ENCODE results near the gene PHACTR2.

Gene PHACTR2

GRCh38 chr6:143742070-143742954 is 64.5 kb downstream of the PHACTR2 start:
- no peak for DNase-seq (ENCODE audit: low spot score)

DNA sequence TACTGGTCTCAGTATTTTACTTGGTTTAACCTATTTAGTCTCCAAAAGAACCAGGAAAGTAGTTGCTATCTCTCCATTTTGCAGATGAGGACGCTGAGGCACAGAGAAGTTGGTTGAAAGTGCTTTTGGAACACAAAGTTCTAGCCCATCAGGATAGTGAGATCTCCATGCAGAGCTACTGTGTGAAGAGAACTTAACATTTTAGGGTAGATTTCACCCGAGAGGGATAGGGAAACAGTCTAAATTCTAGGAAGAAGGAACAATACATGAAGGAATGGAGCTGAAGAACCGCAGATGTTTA is 65.1 kb downstream of the PHACTR2 start:
- DNase-seq (ENCODE audit: low spot score), result no peak

DNA sequence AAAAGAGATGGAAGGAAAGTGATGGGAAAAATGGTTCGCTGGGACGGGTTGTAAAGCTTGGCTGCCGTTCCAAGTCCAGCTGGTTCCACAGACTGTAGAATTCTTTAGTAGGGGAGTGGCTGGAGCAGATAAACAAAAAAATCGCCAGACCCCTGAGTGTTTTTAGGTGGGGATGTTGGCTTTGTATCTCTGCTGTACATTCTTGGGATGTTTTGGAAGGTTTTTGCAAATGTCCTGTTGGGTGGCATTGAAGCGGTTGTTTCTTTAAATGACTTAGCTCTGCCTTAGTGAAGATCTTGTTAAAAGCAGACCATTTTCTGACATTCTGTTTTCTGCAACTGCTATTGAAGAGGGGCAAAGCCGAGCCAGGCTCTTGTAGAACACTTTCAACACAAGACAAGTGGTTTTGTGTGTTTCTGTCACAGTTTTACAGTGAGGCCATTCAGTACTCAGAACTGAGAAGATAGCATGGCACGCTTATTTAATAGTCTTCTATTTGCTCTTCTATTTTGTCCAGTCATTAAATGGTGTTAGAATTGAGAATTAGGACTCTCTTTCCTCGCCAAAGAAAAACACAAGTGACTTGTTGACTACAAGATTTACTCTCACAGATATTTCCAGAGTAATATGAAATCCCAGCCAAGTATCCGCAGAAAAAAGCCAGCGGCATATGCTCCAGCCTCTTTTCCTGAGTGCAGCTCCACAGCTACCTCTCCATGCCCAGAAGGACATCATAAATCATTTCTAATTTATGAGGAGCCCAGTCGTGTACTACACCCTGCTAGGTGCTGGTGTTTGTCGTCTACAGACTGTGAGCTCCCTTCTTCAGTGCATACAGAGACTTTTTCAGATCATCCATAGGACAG is 65.8 kb downstream of the PHACTR2 start:
- DNase-seq (ENCODE audit: low spot score), result peak; percentile 77

GRCh38 chr6:143744551-143745165 is 66.9 kb downstream of the PHACTR2 start:
- DNase-seq (ENCODE audit: low spot score), result no peak

- DNase-seq (ENCODE audit: low spot score), result peak; percentile 64
These were observed 67.7 kb downstream of the PHACTR2 start for GRCh38 chr6:143745166-143746133.

- no peak for DNase-seq (ENCODE audit: low spot score)
These were observed 68.7 kb downstream of the PHACTR2 start for GRCh38 chr6:143746202-143747119.

DNA sequence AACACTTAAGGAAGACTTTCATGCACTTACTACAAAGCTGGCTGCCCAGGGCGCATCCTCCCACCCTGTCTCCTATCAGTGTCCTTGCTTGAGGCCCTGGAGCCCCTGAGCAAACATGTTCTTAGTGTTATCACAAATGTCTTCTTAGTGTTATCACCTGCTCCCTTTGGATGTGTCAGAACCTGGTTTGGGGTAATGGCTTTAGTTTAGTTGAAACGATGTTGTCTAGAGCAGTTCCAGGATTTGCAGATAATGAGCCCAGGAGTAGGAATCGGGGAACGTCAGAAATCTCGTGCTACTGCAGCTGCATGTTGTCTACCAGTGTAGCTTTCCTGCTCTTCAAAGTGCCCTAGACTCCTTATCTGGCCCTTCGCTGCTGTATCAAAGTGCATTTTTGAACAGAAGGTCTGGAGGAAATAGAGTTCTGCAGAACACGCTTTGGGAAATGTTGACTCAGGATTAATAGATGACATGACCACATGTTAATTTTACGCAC is 69.6 kb downstream of the PHACTR2 start:
- DNase-seq (ENCODE audit: low spot score), result no peak

DNA sequence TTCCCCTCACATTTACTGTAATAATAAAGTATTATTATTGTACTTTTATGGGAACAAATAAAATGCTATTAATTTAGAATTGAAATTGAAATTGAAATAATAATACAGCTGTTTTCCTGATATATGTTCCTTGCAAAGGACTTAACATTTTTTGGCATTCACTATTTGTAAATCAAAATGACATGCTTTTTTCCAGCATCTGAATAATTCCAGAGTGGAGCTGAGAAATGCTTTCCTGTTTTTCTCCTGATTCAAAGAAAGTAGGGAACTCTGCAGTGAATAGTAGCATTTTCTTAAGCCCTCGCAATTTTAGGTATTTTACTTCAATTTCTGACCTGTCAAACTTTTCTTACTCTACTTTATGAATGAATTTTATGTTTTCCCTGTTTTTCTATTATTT is 72.1 kb downstream of the PHACTR2 start:
- DNase-seq (ENCODE audit: low spot score), result no peak

- DNase-seq (ENCODE audit: low spot score), result no peak
These were observed 73.1 kb downstream of the PHACTR2 start for GRCh38 chr6:143750877-143751276.

- no peak for DNase-seq (ENCODE audit: low spot score)
These were observed 74.7 kb downstream of the PHACTR2 start for GRCh38 chr6:143752459-143752858.

DNA sequence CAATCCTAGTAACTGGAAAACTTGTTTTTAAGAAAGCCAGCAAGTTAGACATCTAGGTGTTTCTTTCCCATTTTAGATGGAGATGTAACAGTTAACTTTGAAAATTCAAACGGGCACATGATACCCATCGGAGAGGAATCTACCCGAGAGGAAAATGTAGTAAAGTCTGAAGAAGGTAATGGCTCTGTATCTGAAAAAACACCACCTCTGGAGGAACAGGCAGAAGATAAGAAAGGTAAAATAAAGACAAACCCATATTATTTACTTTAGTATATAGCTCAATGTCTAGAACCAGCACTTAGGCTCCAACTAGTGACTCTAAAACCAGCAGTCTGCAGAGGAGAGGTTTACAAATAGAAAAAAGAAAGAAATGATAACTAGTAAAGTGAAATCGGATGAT is 75.9 kb downstream of the PHACTR2 start:
- no peak for DNase-seq (ENCODE audit: low spot score)

DNA sequence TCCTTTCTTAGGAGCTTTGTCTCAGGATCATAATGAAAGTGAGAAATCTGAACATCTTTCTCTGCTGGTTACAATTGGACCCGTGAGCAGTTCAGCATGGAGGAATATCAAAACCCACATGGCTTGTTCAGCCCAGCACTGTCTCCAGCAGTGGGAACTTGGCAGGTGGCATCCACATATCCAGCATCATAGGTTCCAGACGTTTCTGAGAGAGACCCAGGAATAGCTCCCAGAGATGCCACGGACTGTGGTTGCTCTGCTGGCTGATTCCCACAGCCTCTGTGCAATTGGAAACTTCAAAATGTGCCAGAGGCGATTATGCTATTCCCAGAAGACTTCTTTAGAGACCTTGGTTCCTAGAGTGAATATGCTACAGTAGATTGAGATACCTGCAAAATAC is 76.4 kb downstream of the PHACTR2 start:
- no peak for DNase-seq (ENCODE audit: low spot score)

DNA sequence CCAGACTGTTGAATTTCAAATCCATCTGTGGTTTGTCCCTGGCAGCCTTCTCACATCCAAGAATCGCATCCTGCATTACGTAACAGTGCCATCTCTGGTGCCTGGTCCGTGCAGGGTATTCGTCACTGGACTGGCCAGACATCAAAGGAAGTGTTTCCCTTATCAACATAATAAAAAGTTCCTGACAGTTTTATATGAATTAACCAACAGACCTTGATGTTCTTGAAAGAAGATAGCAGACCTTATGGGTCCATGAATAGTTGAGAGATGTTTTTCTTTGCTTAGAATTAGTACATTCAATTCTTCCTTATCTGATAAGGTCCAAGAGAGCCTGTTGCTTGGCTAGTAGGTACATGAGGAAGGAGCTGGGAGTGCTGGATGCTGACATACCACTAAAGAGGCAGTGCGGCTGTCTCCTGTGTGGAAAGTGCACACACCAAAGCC is 77.6 kb downstream of the PHACTR2 start:
- no peak for DNase-seq (ENCODE audit: low spot score)

DNA sequence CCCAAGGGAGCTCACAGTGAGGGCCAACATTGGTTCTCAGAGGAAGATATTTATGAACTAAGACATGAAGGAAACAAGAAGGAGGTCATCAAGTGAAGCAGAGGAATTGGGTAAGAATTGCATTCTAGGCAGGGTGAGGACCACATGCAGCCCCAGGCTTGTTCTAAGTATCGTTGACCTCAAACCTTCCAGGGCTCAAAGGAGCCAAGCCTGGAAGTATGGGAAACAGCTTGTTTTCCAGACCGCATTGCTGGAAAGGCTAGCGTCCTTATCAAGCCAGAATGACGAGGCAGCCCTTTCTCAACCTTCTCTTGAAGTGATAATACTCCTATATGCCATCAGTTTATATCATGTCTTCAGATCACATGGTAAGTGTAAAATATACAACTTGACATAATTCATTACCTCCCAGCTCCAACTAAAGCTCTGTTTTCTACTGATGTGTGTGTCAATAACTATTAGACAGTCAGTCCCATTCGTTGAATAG is 79.6 kb downstream of the PHACTR2 start:
- no peak for DNase-seq (ENCODE audit: low spot score)

- no peak for DNase-seq (ENCODE audit: low spot score)
These were observed 80.8 kb downstream of the PHACTR2 start for GRCh38 chr6:143758551-143758950.

GRCh38 chr6:143759666-143760065 is 81.9 kb downstream of the PHACTR2 start:
- DNase-seq (ENCODE audit: low spot score), result no peak

DNA sequence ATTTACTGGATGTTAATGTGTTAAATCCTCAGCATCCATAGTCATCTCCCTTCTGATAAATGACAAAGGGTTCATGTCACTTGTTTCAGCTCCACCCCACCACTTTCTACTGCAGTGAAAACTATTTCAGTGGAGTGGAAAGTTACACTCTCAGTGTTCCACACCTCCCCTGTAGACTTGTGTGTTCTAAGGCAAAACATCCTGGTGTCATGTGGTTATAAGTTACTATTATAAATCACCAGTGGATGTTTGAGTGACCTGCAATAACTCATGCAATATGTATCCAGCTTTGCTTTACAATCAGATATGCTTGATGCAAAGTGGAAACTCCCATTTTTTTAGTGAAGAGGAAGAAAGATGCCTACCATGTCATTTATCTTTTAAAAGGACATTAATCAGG is 83.3 kb downstream of the PHACTR2 start:
- DNase-seq (ENCODE audit: low spot score), result no peak

GRCh38 chr6:143762126-143762525 is 84.4 kb downstream of the PHACTR2 start:
- no peak for DNase-seq (ENCODE audit: low spot score)

DNA sequence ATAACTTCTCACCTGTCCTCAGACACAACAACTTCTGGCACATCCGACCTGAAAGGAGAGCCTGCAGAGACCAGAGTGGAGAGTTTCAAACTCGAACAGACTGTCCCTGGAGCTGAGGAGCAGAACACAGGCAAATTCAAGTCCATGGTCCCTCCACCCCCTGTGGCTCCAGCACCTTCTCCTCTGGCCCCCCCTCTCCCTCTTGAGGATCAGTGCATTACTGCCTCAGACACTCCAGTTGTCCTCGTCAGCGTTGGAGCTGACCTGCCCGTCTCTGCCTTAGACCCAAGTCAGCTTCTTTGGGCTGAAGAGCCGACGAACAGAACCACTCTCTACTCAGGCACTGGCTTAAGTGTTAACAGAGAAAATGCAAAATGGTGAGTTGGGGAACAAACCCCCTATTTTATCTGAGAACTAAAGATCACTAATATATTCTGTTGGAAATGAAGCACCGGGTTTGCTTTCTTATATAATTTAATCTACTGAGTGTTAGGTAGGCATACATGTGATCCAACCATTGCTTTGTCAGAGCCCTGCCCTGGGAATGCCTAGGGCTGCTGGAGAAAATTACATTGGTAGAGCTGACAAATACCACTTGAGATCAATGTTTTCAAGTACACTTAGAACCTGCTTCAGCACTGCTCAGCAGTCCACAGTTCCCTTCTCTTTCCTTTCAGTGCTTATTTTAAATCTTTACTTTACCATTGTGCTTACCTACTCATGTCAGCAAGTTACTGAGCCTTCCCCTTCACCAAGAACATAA is 87.8 kb downstream of the PHACTR2 start:
- no peak for DNase-seq (ENCODE audit: low spot score)
